Vagina (tissue), 2 donors: ENCODE data around the gene ORC6. TPM values are rescaled to one million over a fixed set of nuclear protein-coding genes. Genes with fewer than 3 reads are reported as not detected.

ENCODE experiments used
- DNase-seq, 2 donors: peaks; one replicate each; pipeline ENCODE4 v3.0.0-alpha.2; 2017; ENCODE audit errors: extremely low spot score in 2 of 2
- H3K27ac ChIP-seq: fragments of 200-600 bp; sonication (generic); one replicate; pipeline ENCODE4 v1.5.1; 2019
- H3K27me3 ChIP-seq: fragments of 200-600 bp; sonication (generic); one replicate; pipeline ENCODE4 v1.5.1; 2019
- H3K36me3 ChIP-seq, 2 donors: fragments of 200-600 bp; sonication (generic); one replicate each; pipeline ENCODE4 v1.5.1; 2017 to 2019
- H3K4me1 ChIP-seq: fragments of 200-600 bp; sonication (generic); one replicate; pipeline ENCODE4 v1.5.1; 2019
- H3K4me3 ChIP-seq, 2 donors: fragments of 200-600 bp; sonication (generic); 1 replicate in 1 of 2; 2 replicates in 1 of 2; pipeline ENCODE4 v1.5.1; 2016 to 2019
- H3K9me3 ChIP-seq: fragments of 200-600 bp; sonication (generic); one replicate; pipeline ENCODE4 v1.5.1; 2019
- CTCF ChIP-seq, 3 experiments: fragments of 450-650 bp in 2 of 3; fragments of 200-600 bp in 1 of 3; sonication (generic) in 1 of 3; IDR thresholded peaks; one replicate each; pipeline ENCODE4 v1.5.1; 2017 to 2019; ENCODE audit warnings: antibody characterized with exemption in 3 of 3, mild to moderate bottlenecking in 2 of 3, moderate library complexity in 2 of 3
- POLR2A ChIP-seq, 2 donors: fragments of 450-650 bp; IDR thresholded peaks; one replicate each; pipeline ENCODE4 v1.6.1; 2017; ENCODE audit warnings: antibody characterized with exemption in 2 of 2, mild to moderate bottlenecking in 2 of 2, moderate library complexity in 2 of 2
- POLR2AphosphoS5 ChIP-seq, 2 donors: sonication (generic); formaldehyde crosslinking; IDR thresholded peaks; one replicate each; pipeline ENCODE4 v1.9.0; 2017; ENCODE audit warnings: antibody characterized with exemption in 2 of 2, mild to moderate bottlenecking in 2 of 2, low read depth in 1 of 2; ENCODE audit not compliant: insufficient read depth in 1 of 2
- intact Hi-C: fragments of 100-400 bp; cut with DNase I; formaldehyde crosslinking; loops from one replicate; pipeline ENCODE4 v1.15.1; 2023
- total RNA-seq: library from RNA; depleted of rRNA; stranded (reverse); fragments of >200 nt; gene quantifications from one replicate; pipeline ENCODE4 v1.2.3, GENCODE V29; 2016

ORC6 gene
- total RNA-seq, 1 donor from 2014 or later: 2.2 TPM

GRCh38 chr16:46737621-46738214 is 48.3 kb downstream of the ORC6 start:
- intact Hi-C loops: no loop called here
- H3K9me3 ChIP-seq: no peaks in the 10 kb centered on the region
- no peak overlapping the region for H3K27ac ChIP-seq
- no peaks in the 10 kb centered on the region for H3K4me1 ChIP-seq
- H3K36me3 ChIP-seq: no peaks in the 10 kb centered on the region
- no peak for DNase-seq
- no peak overlapping the region for H3K4me3 ChIP-seq
- TF ChIP-seq POLR2A (IDR thresholded peaks at IDR 0.05) (no peak), CTCF (IDR thresholded peaks at IDR 0.05) (no peak), POLR2AphosphoS5 (IDR thresholded peaks at IDR 0.05; ENCODE audit: insufficient read depth in 1 of 2, low read depth in 1 of 2) (no peak)
- H3K27me3 ChIP-seq: no peaks in the 10 kb centered on the region

GRCh38 chr16:46739934-46740333 is 50.5 kb downstream of the ORC6 start:
- H3K4me1 ChIP-seq: no peaks in the 10 kb centered on the region
- DNase-seq: no peak
- no peak overlapping the region for H3K4me3 ChIP-seq
- TF ChIP-seq POLR2AphosphoS5 (IDR thresholded peaks at IDR 0.05; ENCODE audit: insufficient read depth in 1 of 2, low read depth in 1 of 2) (no peak), CTCF (IDR thresholded peaks at IDR 0.05) (no peak), POLR2A (IDR thresholded peaks at IDR 0.05) (no peak)
- no peaks in the 10 kb centered on the region for H3K9me3 ChIP-seq
- intact Hi-C loops: no loop called here
- no peaks in the 10 kb centered on the region for H3K27me3 ChIP-seq
- no peak overlapping the region for H3K27ac ChIP-seq
- H3K36me3 ChIP-seq: no peaks in the 10 kb centered on the region

GRCh38 chr16:46743232-46743719 is 53.8 kb downstream of the ORC6 start:
- no peak overlapping the region for H3K27ac ChIP-seq
- DNase-seq: no peak

GRCh38 chr16:46745617-46746016 is 56.2 kb downstream of the ORC6 start:
- Histone ChIP-seq H3K4me3 (no peak overlapping the region), H3K36me3 (no peaks in the 10 kb centered on the region), H3K27ac (no peak overlapping the region), H3K4me1 (no peaks in the 10 kb centered on the region), H3K9me3 (no peaks in the 10 kb centered on the region), H3K27me3 (no peaks in the 10 kb centered on the region)
- TF ChIP-seq POLR2AphosphoS5 (IDR thresholded peaks at IDR 0.05; ENCODE audit: insufficient read depth in 1 of 2, low read depth in 1 of 2): no peak
- TF ChIP-seq CTCF (IDR thresholded peaks at IDR 0.05): no peak
- no peak for TF ChIP-seq POLR2A (IDR thresholded peaks at IDR 0.05)
- intact Hi-C loops: no loop called here
- DNase-seq: no peak

More at GRCh38 chr16:46743232-46743719, 53.8 kb downstream of the ORC6 start:
- Histone ChIP-seq H3K4me3 (no peak overlapping the region), H3K9me3 (no peaks in the 10 kb centered on the region), H3K4me1 (no peaks in the 10 kb centered on the region), H3K36me3 (no peaks in the 10 kb centered on the region), H3K27me3 (no peaks in the 10 kb centered on the region)
- intact Hi-C loops: no loop called here
- TF ChIP-seq POLR2AphosphoS5 (IDR thresholded peaks at IDR 0.05; ENCODE audit: insufficient read depth in 1 of 2, low read depth in 1 of 2): no peak
- TF ChIP-seq CTCF (IDR thresholded peaks at IDR 0.05): no peak
- no peak for TF ChIP-seq POLR2A (IDR thresholded peaks at IDR 0.05)
